ENCODE measurements around the gene DSCAML1.

DSCAML1 gene

DNA sequence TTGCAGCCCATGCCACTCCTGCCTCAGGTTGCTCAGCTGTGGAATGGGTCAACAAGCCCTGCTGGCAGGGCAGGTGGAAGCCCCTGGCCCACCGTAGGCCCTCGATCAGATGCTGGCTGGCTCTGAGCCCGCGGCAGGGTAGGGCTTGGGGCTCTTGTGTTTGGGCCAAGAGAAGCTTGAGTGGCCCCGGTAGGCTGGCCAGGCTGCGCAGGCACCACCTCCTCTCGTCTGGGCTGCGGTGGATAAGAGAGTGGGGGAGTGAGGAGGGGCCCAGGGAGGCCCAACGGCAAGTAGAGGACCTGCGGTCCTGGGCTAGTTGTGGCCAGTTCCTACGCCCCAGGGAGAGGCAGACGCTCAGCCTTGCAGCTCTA lies 354.2 kb downstream of the DSCAML1 start:
- in situ Hi-C loops (cut with HindIII; ENCODE audit: low sequenced_read_pairs): loop anchor here (5.0 kb wide), 3 partner anchors 49 to 119 kb away; no protein-coding TSS in a partner anchor

DNA sequence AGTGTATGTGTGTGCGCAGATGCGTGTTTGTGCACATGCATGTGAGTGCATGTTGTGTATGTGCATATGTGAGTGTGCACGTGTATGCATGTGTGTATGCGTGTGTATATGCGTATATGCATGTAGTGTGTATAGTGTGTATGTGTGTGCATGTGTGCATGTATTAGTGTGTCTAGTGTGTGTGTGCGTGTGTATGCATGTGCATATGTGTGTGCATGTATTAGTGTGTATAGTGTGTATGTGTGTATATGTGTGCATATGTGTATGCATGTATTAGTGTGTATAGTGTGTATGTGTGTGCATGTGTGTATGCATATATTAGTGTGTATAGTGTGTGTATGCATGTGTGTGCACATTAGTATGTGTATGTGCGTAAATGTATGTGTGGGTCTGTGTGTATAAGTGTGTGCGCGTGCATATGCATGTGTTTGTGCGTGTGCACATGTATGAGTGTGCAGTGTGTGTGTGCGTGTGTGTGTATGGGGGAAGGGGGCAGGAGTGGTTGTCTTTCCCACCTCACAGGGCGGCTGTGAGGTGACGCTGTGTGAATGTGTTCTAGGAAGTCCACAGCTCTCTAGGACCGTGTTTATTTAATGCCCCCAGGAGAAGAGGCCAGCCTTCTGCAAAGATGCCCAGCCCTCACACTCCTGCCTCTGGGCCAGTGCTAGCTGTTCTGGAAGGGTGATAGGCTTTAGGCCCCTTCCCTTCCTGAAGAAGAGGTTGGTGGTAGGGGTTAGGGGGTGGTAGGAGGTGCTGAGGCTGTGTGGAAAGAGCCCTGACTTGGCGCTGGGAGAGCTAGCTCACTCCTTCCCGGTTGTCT lies 354.8 kb downstream of the DSCAML1 start:
- in situ Hi-C loops (cut with HindIII; ENCODE audit: low sequenced_read_pairs): loop anchor here (5.0 kb wide), 3 partner anchors 50 to 120 kb away; no protein-coding TSS in a partner anchor

DNA sequence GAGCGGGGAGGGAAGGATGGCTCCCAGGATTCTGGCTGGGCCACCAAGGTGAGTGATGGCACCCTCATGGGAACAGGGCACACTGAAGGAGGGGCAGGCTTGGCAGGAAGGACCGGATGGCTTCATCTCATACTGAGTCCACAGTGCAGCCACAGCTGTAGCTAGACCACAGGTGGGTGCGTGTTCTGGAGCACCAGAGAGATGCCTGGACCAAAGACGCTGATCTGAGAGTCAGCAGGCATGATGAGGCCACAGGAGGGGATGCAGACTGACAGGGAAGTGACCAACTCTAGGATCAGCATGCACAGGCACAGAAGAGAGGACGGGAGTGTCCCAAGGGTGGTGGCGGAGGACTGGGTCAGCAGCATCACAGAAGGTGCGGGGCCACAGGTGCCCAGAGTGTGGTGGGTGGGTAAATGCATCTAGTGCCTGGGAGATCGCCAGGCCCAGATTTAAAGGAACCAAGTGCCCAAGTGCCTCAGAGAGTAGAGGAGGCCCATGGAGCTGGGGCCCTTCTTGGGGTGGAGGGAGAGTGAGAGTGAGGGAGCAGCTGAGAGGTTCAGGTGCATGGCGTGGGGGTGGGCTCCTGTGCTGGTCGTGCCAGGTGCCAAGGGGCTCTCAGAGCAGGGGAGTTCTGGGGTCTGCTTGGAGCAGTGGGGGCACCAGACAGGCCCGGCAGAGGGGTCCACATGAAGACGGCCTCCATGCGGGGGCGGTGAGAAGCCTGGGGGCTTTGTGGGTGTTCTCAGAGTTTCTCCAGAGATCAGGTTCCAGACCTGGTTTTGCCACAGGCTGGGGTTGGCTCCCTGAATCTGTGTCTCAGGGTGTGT lies 355.7 kb downstream of the DSCAML1 start:
- in situ Hi-C loops (cut with HindIII; ENCODE audit: low sequenced_read_pairs): loop anchor here (5.0 kb wide), 3 partner anchors 51 to 121 kb away; no protein-coding TSS in a partner anchor

DNA sequence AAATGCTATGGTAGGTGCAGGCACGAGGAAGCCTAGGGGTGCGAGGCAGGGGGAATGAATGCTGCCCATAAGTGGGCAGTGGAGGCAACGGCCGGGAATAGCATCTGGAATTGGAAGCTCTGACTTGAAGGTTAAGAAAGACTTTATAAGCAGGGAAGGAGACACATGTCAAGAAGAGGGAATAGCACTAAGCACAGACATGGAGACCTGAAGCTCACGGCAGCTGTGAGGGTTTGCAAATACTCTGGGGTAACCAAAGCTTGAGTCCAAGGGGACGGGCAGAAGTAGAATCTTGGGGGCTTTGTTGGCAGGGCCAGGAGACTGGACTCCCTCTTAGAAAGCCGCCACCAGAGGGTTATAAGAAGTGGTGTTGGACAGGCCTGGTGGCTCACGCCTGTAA lies 356.8 kb downstream of the DSCAML1 start:
- in situ Hi-C loops (cut with HindIII; ENCODE audit: low sequenced_read_pairs): loop anchor here (5.0 kb wide), 3 partner anchors 52 to 122 kb away; no protein-coding TSS in a partner anchor

DNA sequence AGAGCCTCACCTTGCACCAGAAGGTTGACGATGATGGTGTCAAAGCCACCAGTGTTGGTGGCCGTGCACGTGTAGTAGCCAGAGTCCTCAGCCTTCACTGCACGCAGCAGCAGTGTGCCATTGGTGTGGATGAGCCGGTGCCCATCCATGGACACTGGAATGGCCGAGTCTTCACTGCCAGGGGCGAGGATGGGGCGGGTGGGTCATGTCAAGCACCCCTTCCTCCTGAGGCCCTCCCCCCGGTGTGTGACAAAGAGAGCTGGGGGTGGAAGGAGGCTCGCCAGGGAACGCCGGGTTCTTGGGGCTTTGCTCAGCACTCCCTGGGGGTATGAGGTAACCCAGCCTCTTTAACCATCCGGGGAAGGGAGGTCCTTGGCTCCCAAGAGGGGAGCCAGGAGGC lies 357.8 kb downstream of the DSCAML1 start:
- in situ Hi-C loops (cut with HindIII; ENCODE audit: low sequenced_read_pairs): no loop called here

DNA sequence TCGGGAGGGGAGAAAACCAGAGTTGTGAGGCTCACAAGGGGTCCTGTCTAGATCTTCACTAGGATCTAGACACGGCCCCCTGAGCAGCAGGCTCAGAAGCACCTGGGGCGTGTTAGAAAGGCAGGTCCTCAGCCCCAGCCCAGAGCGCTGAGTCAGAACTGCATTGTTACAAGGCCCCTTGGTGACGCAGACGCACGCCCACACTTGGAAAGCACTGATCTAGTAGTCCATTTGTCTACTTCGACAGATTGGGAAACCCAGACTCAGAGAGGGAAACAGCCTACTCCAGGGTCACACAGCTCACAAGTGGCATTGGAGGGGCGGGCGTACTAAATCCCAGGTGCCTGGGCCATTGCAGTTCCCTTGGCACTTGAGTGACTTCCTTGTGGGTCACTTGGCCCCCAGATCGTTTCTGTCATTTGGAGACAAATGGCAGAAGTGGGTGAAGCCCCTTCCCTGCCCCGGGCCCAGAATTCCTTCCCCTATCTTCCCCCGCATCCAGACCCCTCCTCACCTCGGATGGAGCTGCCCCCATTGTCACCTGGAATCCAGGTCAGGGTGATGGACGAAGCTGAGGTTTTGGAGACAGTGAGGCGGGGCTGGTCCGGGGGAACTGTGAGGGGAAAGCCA lies 358.5 kb downstream of the DSCAML1 start:
- in situ Hi-C loops (cut with HindIII; ENCODE audit: low sequenced_read_pairs): no loop called here

DNA sequence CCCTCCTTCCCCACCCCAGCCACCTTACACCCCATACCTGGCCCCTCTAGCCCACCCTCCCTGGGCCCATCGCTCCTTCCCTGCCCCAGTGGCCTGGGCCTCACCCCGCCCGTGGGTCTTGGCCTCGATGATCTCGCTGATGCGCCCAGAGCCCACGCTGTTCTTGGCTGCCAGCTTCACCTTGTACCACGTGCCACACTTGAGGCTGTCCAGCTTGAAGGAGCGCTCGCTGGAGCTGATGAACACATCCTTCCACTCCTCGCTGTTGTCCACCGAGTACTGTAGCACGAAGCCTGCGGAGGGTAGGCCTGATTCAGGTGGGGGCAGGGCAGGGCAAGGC lies 359.3 kb downstream of the DSCAML1 start:
- in situ Hi-C loops (cut with HindIII; ENCODE audit: low sequenced_read_pairs): no loop called here

DNA sequence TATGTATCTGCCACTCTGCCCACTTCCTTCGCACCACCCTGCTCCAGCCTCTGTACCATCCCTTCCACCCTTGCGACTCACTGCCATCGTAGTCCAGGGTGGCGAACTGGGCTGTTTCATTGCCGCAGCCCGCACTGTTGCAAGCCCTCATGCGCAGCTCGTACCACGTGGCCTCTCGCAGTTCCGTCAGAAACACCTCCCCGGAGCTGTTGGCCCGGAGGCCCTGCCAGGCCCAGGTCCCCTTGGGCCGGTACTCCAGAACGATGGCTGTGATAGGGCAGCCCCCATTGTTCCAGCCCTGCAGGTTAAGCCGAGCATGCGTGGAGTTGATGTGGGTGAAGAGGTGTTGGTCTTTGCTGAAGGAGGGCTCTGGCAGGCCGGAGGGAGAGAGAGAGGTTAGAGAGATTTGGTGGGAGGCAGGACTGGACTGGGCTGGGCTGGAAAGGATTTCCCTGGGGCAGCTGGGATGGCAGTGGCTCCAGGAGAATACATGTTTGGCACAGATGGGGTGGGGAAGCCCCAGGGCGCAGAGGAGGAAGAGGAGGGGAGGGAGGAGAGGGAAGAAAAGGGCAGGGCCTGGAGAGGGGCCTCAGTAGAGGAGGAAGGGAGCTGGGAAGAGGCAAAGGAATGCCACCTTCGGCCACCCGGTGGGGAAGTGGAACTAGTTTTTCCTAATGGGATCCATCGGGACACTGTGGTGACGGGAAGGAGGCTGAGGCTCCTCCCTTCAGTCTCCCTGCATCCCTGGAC lies 359.8 kb downstream of the DSCAML1 start:
- in situ Hi-C loops (cut with HindIII; ENCODE audit: low sequenced_read_pairs): no loop called here

DNA sequence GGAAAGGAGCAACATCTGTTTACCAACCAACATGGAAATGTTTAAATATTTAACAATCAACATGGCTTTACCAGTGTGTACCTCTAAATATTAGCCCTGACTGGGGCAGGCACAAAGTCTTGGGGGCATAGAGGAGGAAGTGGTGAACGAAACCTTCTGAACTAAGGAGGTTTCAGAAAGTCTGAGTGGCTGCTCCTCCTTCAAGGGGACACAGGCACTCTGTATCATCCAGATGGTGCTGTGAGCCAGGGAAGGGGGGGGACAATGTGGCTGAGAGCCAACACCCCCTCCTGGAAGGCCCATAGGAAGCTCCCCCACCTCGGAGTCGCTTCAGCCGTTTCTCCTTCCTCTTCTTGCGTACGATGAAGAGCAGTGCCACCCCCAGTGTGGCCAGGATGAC lies 361.7 kb downstream of the DSCAML1 start:
- in situ Hi-C loops (cut with HindIII; ENCODE audit: low sequenced_read_pairs): no loop called here

DNA sequence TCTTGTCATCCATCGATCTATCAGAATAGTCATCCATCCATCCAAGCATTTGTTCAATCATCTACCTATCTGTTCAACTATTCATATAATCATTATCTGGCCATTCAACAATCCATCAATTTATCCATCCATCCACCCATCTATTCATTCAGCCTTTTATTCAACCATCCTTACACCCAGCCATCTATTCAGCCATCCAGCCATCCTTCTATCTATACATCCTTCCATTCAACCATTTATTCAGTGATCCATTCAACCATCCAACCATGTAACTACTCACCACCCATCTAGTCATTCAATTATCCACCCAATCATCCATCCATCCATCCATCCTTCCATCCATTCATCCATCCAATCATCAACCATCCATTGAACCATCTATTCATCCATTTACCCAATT lies 362.5 kb downstream of the DSCAML1 start:
- in situ Hi-C loops (cut with HindIII; ENCODE audit: low sequenced_read_pairs): no loop called here

DNA sequence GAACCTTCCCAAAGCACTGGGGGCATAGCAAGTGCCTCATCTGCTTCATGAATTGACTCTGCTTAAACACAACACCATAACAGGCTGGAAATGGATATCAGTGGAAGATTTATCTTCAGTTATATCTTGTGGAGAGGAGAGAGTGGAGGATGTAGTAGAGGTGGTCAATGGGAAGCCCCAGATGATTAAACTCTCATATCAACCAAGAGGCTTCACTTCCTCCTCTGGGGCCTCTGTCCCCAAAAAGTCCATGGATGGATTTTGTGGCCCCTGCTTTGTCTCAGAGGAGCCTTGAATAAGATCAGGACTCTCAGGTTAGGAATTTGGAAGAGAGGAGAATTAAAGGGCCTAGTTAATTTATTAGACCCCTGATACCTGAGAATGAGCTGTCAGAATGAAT lies 363.3 kb downstream of the DSCAML1 start:
- in situ Hi-C loops (cut with HindIII; ENCODE audit: low sequenced_read_pairs): no loop called here

DNA sequence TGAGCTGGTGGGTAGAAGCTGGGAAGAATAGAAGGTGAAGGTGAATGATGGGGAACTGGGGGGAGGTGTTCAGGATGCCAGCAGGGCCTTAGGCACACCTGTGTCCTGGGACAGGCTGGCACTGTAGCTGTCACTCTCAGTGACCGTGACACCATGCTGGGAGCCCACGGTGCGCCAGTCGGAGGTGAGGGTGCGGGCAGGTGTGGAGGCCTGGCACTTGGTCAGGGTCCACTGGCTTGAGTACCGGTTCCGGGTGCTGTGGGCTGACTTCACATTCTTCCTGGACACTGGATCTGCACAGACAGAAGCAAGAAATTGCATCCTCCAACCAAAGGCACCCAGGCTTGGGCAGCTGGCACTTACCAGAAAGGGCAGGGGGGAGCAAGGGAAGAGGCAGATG lies 365.6 kb downstream of the DSCAML1 start:
- in situ Hi-C loops (cut with HindIII; ENCODE audit: low sequenced_read_pairs): no loop called here

DNA sequence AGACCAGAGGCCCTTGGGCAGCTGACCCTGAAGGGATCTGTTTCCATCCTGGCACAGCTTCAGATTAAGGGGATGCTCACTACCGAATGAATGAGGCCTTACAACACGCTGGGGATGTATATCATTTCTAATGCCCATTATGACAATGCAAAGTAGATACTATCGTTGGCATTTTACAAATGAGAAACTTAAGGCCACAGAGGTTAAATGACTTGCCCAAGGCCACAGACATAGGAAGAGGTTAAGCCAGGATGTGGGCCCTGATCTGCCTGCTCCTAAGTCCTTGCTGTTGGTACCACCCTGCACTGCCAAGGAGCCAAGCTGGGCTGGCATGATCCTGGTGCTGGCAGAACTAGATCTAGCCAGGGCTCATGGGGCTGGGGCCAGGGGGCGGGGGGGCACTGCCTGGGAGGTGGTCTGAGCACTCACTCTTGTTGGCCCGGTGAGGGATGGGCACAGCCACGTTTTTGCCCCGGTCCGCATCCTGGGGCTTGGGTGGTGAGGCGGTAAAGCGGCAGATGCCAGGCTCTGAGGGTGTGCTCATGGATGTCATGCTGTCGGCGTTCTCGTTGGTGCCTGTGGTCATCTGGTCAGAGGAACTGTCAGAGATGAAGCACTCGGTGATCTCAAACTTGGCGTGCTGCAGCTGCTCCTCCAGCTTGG lies 366.6 kb downstream of the DSCAML1 start:
- in situ Hi-C loops (cut with HindIII; ENCODE audit: low sequenced_read_pairs): no loop called here

DNA sequence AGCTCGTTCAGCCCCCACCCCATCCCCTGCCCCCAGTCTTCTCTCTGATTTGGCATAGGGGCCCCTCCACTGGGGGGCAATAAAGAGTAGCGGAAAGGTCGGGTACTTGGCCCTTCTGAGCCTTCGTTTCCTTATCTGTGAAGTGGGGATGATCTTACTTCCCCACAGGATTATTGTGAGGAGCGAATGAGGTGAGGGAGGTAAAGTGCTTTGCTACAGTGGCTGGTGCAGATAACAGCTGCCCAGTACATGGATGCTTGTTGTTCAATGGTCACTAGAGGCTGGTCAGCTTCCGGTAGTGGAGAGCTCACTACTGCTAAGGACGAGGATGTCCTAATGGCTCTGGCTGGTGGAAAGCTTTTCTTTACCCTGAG lies 368.2 kb downstream of the DSCAML1 start:
- in situ Hi-C loops (cut with HindIII; ENCODE audit: low sequenced_read_pairs): no loop called here

DNA sequence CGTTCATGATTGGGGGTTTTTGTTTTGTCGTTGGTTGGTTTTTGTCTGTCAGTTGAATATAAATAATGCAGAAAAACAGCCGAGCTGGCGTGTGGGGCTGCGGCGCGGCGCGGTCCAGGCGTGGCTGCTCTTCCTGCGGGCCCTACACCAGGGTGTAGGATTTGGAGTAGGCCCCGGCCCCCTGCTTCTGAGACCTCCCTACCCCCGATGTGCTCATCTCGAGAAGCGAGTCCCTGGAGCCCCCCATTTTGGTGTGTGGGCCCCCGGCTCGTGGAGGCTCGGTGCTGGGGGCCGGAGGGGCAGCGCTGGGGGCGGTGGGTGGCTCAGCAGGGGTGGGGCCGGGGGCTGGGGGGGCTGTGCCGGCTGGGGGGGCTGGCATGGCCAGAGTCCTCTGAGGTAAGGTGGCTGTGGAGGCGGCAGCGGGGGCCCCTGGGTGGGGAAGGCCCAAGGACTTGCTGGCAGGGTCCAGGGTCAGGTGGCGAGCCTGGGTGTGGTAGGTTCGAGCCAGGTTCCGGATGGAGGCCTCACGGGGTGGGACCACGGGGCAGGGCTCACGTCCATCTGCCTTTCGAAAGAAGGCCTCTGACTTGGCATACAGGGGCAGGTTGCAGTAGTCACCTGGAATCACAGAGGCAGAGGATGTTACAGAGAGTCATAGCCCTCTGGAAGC lies 368.7 kb downstream of the DSCAML1 start:
- in situ Hi-C loops (cut with HindIII; ENCODE audit: low sequenced_read_pairs): no loop called here

DNA sequence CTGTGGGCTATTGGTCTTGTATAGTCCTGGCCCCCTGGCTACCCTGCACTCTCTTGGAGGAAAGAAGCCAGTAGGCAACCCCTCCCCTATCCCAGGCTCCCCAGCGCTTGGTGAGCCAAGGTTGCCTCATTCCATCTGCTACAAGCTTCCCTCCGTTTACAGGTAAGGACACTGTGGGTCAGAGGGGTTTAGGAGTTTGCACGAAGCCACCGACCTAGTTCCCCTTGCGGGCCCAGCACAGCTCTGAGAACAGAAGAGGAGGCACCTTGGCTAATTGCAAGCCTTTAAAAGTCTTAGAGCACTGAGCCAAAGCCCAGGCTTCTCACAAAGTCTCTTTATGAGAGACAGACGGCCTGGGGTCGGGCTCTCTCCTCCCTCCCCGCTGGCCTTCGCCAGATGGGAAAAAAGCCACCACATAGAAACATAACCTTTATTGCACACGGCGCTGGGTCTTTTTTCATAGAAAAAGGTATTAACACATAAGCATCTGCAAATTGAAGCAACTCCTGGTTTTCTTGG lies 369.6 kb downstream of the DSCAML1 start:
- in situ Hi-C loops (cut with HindIII; ENCODE audit: low sequenced_read_pairs): no loop called here

DNA sequence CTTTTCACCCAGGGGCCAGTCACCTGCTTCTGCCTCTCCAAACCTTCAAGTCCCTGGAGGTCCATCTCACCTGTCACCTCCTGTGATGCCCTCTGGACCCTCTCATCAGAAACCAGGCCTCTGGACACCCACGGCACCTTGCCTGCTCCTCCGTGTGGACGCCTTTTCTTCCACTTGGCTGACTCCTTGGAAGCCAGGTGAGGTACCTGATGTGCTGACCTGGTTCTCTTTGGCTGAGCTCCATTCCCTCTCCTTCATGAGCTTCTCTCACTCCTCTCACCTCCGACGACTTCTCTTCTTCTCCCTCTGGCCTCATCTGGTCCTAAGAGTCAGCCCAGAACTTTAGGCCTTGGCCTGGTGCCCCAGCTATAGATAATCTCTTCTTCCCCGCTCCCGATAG lies 370.1 kb downstream of the DSCAML1 start:
- in situ Hi-C loops (cut with HindIII; ENCODE audit: low sequenced_read_pairs): no loop called here

DNA sequence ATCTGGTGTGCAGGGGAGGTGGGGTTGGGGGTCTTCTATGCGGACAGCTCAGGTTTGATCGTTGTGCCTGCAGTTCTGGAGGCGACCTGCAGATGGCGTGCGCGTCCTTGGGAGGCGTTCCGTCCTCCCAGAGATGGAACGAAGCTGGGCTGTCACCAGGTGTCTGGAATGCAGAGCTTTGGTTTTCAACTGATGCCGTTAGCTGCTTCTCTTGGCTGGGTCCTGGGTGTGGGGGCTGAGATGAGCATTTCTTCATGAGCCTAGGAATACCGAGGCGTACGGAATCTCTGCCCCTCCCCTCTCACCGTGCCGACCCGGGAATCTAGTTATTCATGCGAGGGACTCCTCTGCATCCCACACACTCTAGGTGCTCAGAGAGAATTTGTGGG lies 370.7 kb downstream of the DSCAML1 start:
- in situ Hi-C loops (cut with HindIII; ENCODE audit: low sequenced_read_pairs): no loop called here

DNA sequence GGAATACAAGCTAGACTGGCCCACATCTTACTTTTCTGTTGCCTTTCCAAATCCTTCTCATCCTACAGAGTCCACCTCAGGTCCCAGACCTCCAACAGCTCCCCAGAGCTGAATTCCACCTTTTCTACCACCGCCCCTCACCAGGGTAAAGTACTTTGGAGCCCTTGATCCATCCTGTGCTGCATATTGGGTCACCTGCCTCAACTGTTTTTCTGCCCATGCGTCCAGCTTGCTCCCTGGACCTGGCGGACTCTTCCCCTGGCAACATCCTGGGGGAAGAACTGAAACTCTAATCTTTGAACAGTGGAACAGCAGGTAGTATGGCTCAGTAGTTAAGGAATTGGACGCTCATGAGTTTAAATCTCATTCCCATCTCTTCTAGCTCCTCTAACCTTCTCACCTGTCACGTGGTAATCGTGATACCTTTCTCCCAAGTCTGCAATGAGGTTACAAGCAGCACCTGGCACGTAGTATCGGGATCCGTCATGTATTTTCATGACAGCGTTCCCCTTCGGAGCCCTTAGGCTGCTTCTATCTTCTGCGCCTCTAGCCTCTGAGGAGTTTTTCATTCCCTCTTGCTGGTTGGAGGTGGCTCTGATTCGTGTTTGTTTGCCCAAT lies 371.2 kb downstream of the DSCAML1 start:
- in situ Hi-C loops (cut with HindIII; ENCODE audit: low sequenced_read_pairs): no loop called here
